Measurements from ENCODE around the gene GPR179. TPM values are rescaled to one million over a fixed set of nuclear protein-coding genes. Genes with fewer than 3 reads are reported as not detected.

GPR179 gene
- total RNA-seq, 1 donor from 2014 or later = 0.97 TPM

- TF ChIP-seq, protein P1, sequence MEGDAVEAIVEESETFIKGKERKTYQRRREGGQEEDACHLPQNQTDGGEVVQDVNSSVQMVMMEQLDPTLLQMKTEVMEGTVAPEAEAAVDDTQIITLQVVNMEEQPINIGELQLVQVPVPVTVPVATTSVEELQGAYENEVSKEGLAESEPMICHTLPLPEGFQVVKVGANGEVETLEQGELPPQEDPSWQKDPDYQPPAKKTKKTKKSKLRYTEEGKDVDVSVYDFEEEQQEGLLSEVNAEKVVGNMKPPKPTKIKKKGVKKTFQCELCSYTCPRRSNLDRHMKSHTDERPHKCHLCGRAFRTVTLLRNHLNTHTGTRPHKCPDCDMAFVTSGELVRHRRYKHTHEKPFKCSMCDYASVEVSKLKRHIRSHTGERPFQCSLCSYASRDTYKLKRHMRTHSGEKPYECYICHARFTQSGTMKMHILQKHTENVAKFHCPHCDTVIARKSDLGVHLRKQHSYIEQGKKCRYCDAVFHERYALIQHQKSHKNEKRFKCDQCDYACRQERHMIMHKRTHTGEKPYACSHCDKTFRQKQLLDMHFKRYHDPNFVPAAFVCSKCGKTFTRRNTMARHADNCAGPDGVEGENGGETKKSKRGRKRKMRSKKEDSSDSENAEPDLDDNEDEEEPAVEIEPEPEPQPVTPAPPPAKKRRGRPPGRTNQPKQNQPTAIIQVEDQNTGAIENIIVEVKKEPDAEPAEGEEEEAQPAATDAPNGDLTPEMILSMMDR (IDR thresholded peaks at IDR 0.05; ENCODE audit: unreplicated experiment) = no peak
- Mint-ChIP-seq H3K4me3 (ENCODE audit: unreplicated experiment) (no peak overlapping the region), H3K27me3 (ENCODE audit: unreplicated experiment) (peaks cover 8% of the 10 kb centered on the region), H3K4me1 (ENCODE audit: unreplicated experiment) (peaks cover 49% of the 10 kb centered on the region), H3K27ac (ENCODE audit: unreplicated experiment) (no peak overlapping the region), H3K36me3 (ENCODE audit: low read depth, unreplicated experiment) (peaks cover 4% of the 10 kb centered on the region), H3K9me3 (ENCODE audit: unreplicated experiment) (no peaks in the 10 kb centered on the region)
- no peak for DNase-seq (ENCODE audit: low spot score)
Observed at GRCh38 chr17:38329808-38330730, 13.7 kb downstream of the GPR179 start.

GRCh38 chr17:38329284-38329683 is 14.5 kb downstream of the GPR179 start:
- Mint-ChIP-seq H3K27ac (ENCODE audit: unreplicated experiment) (peak overlapping the region; percentile 80), H3K36me3 (ENCODE audit: low read depth, unreplicated experiment) (peaks cover 4% of the 10 kb centered on the region), H3K4me1 (ENCODE audit: unreplicated experiment) (peaks cover 53% of the 10 kb centered on the region), H3K9me3 (ENCODE audit: unreplicated experiment) (no peaks in the 10 kb centered on the region), H3K27me3 (ENCODE audit: unreplicated experiment) (peaks cover 8% of the 10 kb centered on the region), H3K4me3 (ENCODE audit: unreplicated experiment) (peak overlapping the region; percentile 24)
- TF ChIP-seq, protein P1 (IDR thresholded peaks at IDR 0.05; ENCODE audit: unreplicated experiment) = no peak
- DNase-seq (ENCODE audit: low spot score) = no peak

GRCh38 chr17:38328620-38329019 is 15.1 kb downstream of the GPR179 start:
- DNase-seq (ENCODE audit: low spot score) = no peak
- Mint-ChIP-seq H3K27me3 (ENCODE audit: unreplicated experiment) (peaks cover 8% of the 10 kb centered on the region), H3K27ac (ENCODE audit: unreplicated experiment) (peak overlapping the region; percentile 80), H3K4me1 (ENCODE audit: unreplicated experiment) (peaks cover 53% of the 10 kb centered on the region), H3K4me3 (ENCODE audit: unreplicated experiment) (peak overlapping the region; percentile 32), H3K9me3 (ENCODE audit: unreplicated experiment) (no peaks in the 10 kb centered on the region), H3K36me3 (ENCODE audit: low read depth, unreplicated experiment) (peaks cover 4% of the 10 kb centered on the region)
- TF ChIP-seq, protein P1 (IDR thresholded peaks at IDR 0.05; ENCODE audit: unreplicated experiment) = no peak

DNA sequence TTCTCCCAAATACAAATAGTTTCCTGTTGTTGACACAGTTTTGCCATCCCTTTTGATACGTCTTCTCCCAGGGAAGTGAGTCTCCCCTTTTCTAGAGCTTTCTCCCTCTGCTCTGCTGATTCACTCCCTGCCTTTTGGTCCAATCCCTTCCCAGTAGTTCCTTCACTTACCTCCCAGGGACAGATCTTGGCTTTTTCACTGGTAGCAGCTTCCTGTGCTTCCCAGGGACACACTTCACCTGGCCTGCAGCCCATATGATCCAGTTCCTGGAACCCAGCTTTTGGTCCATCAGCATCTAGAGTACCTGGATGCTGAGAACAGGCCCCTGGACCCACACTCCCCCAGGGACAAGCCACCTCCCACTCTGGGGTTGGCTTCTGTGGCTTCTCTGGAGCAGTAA is 15.8 kb downstream of the GPR179 start:
- Mint-ChIP-seq H3K4me3 (ENCODE audit: unreplicated experiment) (no peak overlapping the region), H3K27me3 (ENCODE audit: unreplicated experiment) (peaks cover 8% of the 10 kb centered on the region), H3K36me3 (ENCODE audit: low read depth, unreplicated experiment) (peaks cover 5% of the 10 kb centered on the region), H3K27ac (ENCODE audit: unreplicated experiment) (peak overlapping the region; percentile 92), H3K9me3 (ENCODE audit: unreplicated experiment) (no peaks in the 10 kb centered on the region), H3K4me1 (ENCODE audit: unreplicated experiment) (peaks cover 53% of the 10 kb centered on the region)
- TF ChIP-seq, protein P1 (IDR thresholded peaks at IDR 0.05; ENCODE audit: unreplicated experiment) = no peak
- DNase-seq (ENCODE audit: low spot score) = no peak

All from endothelial cell (in vitro differentiated cells).